Glutamatergic neuron (in vitro differentiated cells): ENCODE results near the gene KDM1B. TPM values are rescaled to one million over a fixed set of nuclear protein-coding genes. Genes with fewer than 3 reads are reported as not detected.

Experiments
- DNase-seq: peaks from one replicate; pipeline ENCODE4 v3.0.0; 2022
- H3K27ac Mint-ChIP-seq: one replicate; pipeline ENCODE4 v1.8.0; 2020; ENCODE audit warnings: mild to moderate bottlenecking, mixed read lengths, inconsistent platforms; ENCODE audit not compliant: unreplicated experiment
- H3K27me3 Mint-ChIP-seq: one replicate; pipeline ENCODE4 v1.8.0; 2020; ENCODE audit warnings: mild to moderate bottlenecking, moderate library complexity, mixed read lengths, inconsistent platforms; ENCODE audit not compliant: unreplicated experiment
- H3K36me3 Mint-ChIP-seq: one replicate; pipeline ENCODE4 v1.8.0; 2020; ENCODE audit warnings: mild to moderate bottlenecking, mixed read lengths, inconsistent platforms; ENCODE audit not compliant: unreplicated experiment
- H3K4me1 Mint-ChIP-seq: one replicate; pipeline ENCODE4 v1.8.0; 2020; ENCODE audit warnings: mild to moderate bottlenecking, low read depth, mixed read lengths, inconsistent platforms; ENCODE audit not compliant: unreplicated experiment
- H3K4me3 Mint-ChIP-seq: one replicate; pipeline ENCODE4 v1.8.0; 2020; ENCODE audit warnings: mild to moderate bottlenecking, mixed read lengths, inconsistent platforms; ENCODE audit not compliant: unreplicated experiment
- H3K9me3 Mint-ChIP-seq: one replicate; pipeline ENCODE4 v1.8.0; 2020; ENCODE audit warnings: mild to moderate bottlenecking, moderate library complexity, mixed read lengths, inconsistent platforms; ENCODE audit not compliant: unreplicated experiment
- CTCF ChIP-seq: fragments of 200-600 bp; sonication (generic); IDR thresholded peaks from one replicate; pipeline ENCODE4 v1.5.0; 2021; ENCODE audit not compliant: partially characterized antibody, unreplicated experiment
- total RNA-seq: library from RNA; stranded (reverse); fragmentation: NEBNext Ultra II Directional; extraction: Animal tissue kit (Norgen Biotek cat#: 25700); gene quantifications from one replicate; pipeline ENCODE4 v1.2.1, GENCODE V29; 2021; ENCODE audit not compliant: unreplicated experiment

Gene KDM1B
- total RNA-seq, 1 donor from 2014 or later = 21.1 TPM

DNA sequence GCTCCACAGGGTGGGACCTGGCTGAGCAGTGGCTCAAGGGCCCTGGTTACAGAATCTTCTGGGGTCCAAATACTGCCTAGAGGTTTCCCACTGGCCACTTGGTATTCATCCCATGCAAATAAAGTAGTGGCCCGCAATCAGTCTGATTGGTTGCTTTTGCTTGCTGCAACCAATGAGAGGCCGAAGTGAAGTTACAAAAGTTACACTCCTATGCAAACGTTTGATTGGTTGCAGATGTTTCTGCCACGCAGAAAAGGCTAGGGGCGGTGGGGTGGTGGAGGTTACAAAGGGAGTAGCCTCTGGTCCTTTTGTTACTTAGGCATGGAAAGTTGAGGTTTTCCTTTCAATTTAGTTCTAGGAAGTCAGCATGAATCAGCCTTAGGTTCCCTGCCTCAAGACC, 29.1 kb upstream of the KDM1B start:
- DNase-seq = no peak
- peaks cover 5% of the 10 kb centered on the region for H3K9me3 Mint-ChIP-seq
- peaks cover 3% of the 10 kb centered on the region for H3K4me1 Mint-ChIP-seq
- H3K27ac Mint-ChIP-seq = no peak overlapping the region
- peaks cover 3% of the 10 kb centered on the region for H3K27me3 Mint-ChIP-seq
- H3K36me3 Mint-ChIP-seq = no peaks in the 10 kb centered on the region
- no peak overlapping the region for H3K4me3 Mint-ChIP-seq
- no peak for TF ChIP-seq CTCF

DNA sequence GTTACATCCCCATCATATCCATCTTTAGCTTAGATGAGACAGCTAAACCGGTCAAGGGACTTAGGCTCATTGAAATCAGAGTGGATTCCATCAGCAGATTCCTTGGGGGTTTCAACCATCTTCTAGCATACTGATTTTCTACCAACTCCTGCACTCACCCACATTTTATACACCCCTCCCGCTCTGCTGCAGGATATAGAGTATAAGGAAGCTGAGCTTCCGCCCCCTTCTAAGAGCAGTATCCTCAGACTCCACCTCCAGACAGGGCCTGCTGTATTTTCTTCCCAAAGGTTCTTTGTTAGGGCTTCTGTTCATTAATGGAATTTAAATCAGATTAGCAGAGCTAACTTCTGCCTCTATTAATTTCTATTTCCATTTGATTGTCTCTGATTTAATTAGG, 22.9 kb upstream of the KDM1B start:
- H3K4me1 Mint-ChIP-seq = no peaks in the 10 kb centered on the region
- no peaks in the 10 kb centered on the region for H3K9me3 Mint-ChIP-seq
- no peaks in the 10 kb centered on the region for H3K27me3 Mint-ChIP-seq

DNA sequence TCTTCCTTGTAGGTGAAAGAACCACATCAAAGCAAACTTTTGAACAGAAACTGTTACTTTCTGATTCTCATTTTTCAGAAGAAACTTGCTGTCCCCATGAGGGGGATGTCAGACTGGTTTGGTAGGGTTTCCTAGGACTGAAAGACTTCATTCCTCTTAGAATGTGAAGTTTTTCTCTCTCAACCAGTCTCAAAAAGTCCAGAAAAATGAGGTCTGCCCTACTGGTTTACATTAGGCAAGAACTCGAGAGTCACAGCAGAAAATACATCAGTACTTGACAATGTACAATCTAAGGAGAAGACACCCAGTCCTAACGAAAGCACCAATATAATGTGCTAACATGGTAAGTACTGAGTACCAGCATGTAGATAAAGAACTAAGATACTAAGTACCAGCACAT, 20.1 kb upstream of the KDM1B start:
- no peak overlapping the region for H3K27ac Mint-ChIP-seq
- H3K4me3 Mint-ChIP-seq = no peak overlapping the region
- no peaks in the 10 kb centered on the region for H3K27me3 Mint-ChIP-seq
- no peak for DNase-seq
- H3K36me3 Mint-ChIP-seq = no peaks in the 10 kb centered on the region
- H3K9me3 Mint-ChIP-seq = no peaks in the 10 kb centered on the region
- no peak for TF ChIP-seq CTCF
- no peaks in the 10 kb centered on the region for H3K4me1 Mint-ChIP-seq

More for the DNA sequence above, 22.9 kb upstream of the KDM1B start:
- DNase-seq = no peak
- no peak for TF ChIP-seq CTCF
- no peak overlapping the region for H3K4me3 Mint-ChIP-seq
- no peak overlapping the region for H3K27ac Mint-ChIP-seq
- no peaks in the 10 kb centered on the region for H3K36me3 Mint-ChIP-seq

DNA sequence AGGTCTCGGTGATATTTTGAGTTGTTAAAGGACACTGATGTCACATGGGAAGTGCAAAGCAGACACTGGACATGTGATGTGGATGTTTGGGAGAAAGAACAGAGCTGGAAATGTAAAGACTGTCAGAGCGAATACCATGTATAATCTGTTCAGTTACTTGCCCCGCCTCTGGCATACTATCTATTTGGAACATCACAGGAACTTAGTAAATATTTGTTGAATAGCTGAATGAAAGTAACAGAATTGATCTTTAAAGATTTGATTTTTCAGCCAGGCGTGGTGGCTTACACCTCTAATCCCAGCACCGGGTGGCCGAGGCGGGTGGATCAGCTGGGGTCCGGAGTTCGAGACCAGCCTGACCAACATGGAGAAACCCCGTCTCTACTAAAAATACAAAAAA, 19.0 kb upstream of the KDM1B start:
- no peaks in the 10 kb centered on the region for H3K9me3 Mint-ChIP-seq
- no peak overlapping the region for H3K27ac Mint-ChIP-seq
- DNase-seq = no peak
- no peaks in the 10 kb centered on the region for H3K4me1 Mint-ChIP-seq
- H3K4me3 Mint-ChIP-seq = no peak overlapping the region
- no peaks in the 10 kb centered on the region for H3K36me3 Mint-ChIP-seq
- H3K27me3 Mint-ChIP-seq = no peaks in the 10 kb centered on the region
- TF ChIP-seq CTCF = no peak

DNA sequence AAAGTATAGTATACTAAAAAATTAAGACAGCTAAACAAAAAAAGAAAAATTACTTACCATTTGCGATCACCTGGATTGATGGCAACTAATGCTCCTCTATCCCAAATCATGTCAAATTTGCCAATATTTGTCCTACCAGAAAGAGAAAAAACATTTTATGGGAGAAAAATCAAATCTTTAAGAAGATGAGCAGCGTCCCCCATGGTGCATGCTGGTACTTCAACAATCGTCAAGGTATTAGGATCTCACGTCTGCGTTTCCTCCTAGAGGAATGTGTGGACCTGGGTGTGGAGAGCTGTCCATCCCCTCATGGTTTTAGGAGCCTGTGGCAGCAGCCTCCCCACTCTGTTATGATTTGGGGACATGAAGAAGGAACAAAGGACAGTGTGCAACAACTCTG, 16.3 kb upstream of the KDM1B start:
- Mint-ChIP-seq H3K9me3 (no peaks in the 10 kb centered on the region), H3K27me3 (no peaks in the 10 kb centered on the region), H3K4me3 (no peak overlapping the region), H3K4me1 (no peaks in the 10 kb centered on the region), H3K27ac (no peak overlapping the region), H3K36me3 (no peaks in the 10 kb centered on the region)
- no peak for DNase-seq
- TF ChIP-seq CTCF = peak; percentile 16
